UCSD-AML1 (cell line): ENCODE data around the gene FTH1.
"Not testable (repeated sequence)": the region's sequence is repeated elsewhere in the genome, so short reads cannot be mapped to it uniquely, and the experiment has no call there.

Experiments used
- DNase-seq: peaks from one replicate; lab custom pipeline; 2025; ENCODE audit not compliant: unreplicated experiment; lab: John Stamatoyannopoulos, UW

FTH1 gene

GRCh38 chr11:61964058-61964665 lies 3.3 kb downstream of the FTH1 start:
- no peak for DNase-seq

DNA sequence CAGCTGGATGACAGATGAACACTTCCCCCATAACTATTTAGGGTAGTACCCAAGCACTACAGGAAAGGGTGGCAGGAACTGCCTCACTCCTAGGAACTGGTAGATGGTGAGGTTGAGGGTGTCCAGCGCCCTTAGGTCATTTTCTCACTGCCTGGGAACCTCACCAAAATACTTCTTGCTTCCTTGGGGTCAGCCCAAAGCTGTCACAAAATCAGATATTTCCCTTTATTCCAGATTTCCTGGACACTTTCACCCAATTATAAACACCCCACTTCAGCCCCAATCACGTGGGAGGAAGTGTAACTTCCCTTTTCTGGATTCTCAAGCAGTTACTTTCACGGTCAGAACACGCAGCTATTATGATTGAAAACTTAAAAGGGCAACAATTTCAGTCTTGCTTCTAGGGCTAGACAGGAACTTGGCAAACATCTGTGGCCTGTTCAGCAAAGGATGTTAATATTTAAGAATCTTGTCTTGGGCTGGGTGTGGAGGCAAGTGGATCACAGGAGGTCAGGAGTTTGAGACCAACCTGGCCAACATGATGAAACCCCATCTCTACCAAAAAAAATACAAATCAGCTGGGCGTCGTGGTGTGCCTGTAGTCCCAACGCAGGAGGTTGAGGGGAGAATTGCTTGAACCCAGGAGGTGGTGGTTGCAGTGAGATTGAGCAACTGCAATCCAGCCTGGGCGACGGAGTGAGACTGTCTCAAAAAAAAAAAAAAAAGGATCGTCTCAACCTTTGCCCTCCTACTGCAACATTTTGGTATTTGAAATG lies 4.0 kb downstream of the FTH1 start:
- DNase-seq, result peak; percentile 57

DNA sequence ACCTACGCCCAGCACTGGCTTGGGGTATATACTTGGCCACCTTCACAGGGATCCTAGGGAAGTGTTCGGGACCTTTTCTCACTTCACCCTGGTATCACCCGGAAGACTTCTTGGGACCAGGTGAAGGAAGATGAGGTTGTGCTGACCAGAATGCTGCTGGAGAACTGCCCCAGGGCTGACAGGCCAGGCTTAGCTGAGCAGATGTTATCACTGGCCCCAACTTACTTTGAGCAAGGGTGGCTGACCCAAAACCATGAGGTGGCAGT lies 4.5 kb downstream of the FTH1 start:
- DNase-seq, result no peak

GRCh38 chr11:61962213-61963015 lies 5.0 kb downstream of the FTH1 start:
- DNase-seq, result no peak

- DNase-seq, result no peak
These were observed 5.7 kb downstream of the FTH1 start for GRCh38 chr11:61961570-61962212.

- DNase-seq, result no peak
These were observed 6.9 kb downstream of the FTH1 start for GRCh38 chr11:61960532-61960931.

DNA sequence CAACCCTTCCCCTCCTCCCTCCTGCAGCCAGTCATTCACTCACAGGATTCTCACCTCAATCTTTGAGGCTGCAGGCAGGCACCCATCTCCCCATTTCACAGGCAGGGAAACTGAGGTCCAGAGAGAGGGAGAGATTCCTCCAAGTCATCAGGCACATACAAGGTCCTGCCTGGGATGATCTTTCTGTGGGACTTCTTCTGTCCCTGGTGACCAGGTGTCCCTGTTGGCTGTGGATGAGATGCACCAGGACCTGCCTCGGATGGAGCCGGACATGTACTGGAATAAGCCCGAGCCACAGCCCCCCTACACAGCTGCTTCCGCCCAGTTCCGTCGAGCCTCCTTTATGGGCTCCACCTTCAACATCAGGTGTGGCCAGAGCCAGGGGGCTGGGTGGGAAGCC lies 7.8 kb downstream of the FTH1 start:
- no peak for DNase-seq

GRCh38 chr11:61959114-61959513 lies 8.3 kb downstream of the FTH1 start:
- DNase-seq, result no peak

- DNase-seq, result no peak
These were observed 8.8 kb downstream of the FTH1 start for GRCh38 chr11:61958590-61958989.

DNA sequence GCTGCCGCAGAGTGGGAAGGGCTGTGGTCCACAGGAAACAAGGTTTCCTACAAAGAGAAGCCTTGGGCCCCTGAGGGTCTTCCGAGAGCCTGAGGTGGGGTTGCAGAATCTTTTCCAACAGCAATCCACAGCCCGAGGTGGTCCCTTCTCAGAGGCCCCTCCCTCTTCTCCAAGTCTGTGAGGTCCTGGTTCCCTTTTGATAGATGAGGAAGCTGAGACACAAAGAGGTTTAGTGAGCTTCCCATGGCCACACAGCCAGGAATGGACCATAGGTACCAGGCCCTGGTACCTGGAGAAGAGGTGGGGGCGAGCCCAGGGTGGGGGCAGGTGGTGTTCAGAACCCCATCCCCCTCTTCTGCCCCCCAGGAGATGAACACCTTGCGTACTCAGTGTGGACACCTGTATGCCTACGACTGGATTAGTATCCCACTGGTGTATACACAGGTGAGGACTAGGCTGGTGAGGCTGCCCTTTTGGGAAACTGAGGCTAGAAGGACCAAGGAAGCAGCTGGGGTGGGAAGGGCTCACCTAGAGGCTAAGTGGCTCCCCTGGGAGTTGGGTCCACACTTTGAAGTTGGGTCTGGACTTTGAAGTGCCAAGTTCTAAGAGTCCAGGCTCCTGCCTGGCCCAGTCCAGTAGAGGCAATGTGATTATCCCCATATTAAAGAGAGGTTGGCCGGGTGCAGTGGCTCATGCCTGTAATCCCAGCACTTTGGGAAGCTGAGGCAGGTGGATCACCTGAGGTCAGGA lies 10.2 kb downstream of the FTH1 start:
- no peak for DNase-seq

- no peak for DNase-seq
These were observed 11.0 kb downstream of the FTH1 start for GRCh38 chr11:61956191-61957020.

GRCh38 chr11:61955422-61956135 lies 11.9 kb downstream of the FTH1 start:
- DNase-seq, result no peak

- DNase-seq, result peak; percentile 67
These were observed 12.5 kb downstream of the FTH1 start for GRCh38 chr11:61954851-61955421.

DNA sequence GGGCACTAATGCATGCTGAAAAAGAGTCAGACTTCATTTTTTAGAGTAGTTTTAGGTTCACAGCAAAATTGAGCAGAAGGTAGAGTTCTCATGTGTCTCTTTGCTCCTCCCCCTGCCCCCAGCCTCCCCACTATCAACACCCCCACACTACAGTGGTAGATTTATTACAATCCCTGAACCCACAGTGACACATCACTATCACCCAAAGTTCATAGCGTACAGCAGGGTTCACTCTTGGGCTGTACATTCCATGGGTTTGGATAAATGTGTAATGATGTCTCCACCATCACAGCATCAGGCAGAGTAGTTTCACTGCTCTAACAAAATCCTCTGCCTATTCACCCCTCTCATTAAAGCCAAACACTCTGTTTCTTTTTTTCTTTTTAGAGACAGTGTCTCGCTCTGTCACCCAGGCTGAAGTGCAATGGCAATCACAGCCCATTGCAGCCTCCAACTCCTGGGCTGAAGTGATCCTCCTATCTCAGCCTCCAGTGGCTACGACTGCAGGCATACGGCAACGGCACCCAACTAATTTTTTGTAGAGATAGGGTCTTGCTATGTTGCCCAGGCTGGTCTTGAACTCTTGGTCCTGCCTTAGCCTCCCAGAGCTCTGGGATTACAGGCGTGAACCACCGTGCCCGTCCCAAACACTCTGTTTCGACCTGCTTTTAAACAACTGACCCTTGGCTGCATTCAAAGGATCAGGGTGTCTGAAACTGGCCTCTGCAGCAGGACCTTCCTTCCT lies 13.2 kb downstream of the FTH1 start:
- no peak for DNase-seq

- DNase-seq, result not testable (repeated sequence)
These were observed 13.8 kb downstream of the FTH1 start for GRCh38 chr11:61953632-61954031.

DNA sequence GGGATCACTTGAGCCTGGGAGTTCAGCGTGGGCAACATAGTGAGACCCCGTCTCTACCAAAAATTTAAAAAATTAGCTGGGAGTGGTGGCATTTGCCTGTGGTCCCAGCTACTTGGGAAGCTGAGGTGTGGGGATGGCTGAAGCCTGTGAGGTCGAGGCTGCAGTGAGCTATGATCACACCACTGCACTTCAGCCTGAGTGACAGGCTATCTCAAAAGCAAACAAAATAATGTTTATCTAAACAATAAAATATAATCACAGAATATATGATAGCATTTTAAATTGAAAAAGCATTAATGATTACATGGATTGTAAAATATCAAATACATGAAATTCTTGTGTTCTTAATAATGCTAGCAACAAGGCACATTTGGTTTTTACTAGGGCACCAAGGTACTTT lies 14.6 kb downstream of the FTH1 start:
- no peak for DNase-seq

DNA sequence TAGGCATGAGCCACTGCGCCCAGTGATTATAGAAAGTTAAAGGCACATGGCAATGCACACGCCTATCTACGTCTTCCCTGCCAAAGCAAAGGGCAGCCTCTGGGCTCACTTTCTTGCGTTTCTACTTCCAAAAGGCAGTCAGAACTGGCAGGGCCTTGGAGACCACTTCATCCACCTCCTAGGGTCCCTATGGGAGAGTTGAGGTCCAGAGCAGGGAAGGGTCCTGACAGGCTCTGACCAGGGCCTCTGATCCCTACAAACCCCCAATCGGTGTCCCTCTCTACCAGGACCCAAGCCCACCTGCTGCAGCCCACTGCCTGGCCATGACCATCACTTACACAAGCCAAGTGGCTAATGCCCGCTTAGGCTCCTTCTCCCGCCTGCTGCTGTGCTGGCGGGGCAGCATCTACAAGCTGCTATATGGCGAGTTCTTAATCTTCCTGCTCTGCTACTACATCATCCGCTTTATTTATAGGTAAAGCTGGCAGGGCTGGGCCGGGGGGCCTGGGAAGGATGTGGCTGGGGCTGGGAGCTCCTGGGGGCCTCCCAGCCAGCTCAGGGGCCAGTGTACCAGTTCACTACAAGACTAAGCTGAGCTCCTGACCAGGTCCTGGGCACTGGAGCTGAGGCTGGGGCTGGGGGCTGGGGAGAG lies 15.8 kb downstream of the FTH1 start:
- no peak for DNase-seq

DNA sequence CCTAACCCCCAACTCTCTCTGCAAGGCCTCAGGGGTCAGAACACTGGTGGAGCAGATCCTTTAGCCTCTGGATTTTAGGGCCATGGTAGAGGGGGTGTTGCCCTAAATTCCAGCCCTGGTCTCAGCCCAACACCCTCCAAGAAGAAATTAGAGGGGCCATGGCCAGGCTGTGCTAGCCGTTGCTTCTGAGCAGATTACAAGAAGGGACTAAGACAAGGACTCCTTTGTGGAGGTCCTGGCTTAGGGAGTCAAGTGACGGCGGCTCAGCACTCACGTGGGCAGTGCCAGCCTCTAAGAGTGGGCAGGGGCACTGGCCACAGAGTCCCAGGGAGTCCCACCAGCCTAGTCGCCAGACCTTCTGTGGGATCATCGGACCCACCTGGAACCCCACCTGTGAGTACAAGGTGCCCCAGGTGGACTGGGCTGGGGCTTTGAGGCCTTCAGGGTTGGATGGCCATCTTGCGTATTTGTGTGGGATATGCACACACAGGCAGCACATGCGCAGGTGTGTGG lies 17.3 kb downstream of the FTH1 start, which contains the start of gene BEST1:
TSS of gene BEST1 (plus strand) at position 317 of the 513 bp plus-strand sequence. CDS start 1,456 bp downstream, outside the sequence.
- no peak for DNase-seq
